ENCODE measurements around the gene CTAGE4.
"Not testable (repeated sequence)": the region's sequence is repeated elsewhere in the genome, so short reads cannot be mapped to it uniquely, and the experiment has no call there.

CTAGE4 gene

GRCh38 chr7:144205306-144205705 is 22.0 kb downstream of the CTAGE4 start:
- DNase-seq (ENCODE audit: low read depth, low spot score) = not testable (repeated sequence)

GRCh38 chr7:144217200-144217599 is 33.9 kb downstream of the CTAGE4 start:
- DNase-seq (ENCODE audit: low read depth, low spot score) = not testable (repeated sequence)

- not testable (repeated sequence) for DNase-seq (ENCODE audit: low read depth, low spot score)
Measured at GRCh38 chr7:144218581-144218980, 35.3 kb downstream of the CTAGE4 start.

GRCh38 chr7:144219149-144219548 is 35.9 kb downstream of the CTAGE4 start:
- not testable (repeated sequence) for DNase-seq (ENCODE audit: low read depth, low spot score)

- not testable (repeated sequence) for DNase-seq (ENCODE audit: low read depth, low spot score)
Measured at GRCh38 chr7:144220531-144220930, 37.3 kb downstream of the CTAGE4 start.

DNA sequence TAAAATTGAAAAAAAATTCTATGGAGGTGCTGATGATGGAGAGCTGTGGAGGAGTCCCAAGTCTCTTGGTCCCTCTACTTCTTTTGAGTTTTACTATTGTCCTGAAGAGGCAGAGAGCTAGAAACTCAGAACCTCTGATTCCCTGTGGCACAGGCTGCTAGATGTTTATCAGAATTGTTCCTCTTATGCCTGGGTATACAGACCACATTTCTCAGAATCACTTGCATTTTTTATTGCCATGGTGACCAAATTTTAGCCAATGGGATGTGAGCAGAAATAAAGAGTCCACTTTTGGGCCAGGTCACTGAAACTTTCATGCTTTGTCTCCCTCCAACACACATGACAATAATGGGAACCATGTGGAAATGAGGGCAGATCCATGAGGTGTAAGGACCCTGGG is 40.4 kb downstream of the CTAGE4 start:
- DNase-seq (ENCODE audit: low read depth, low spot score) = not testable (repeated sequence)

- not testable (repeated sequence) for DNase-seq (ENCODE audit: low read depth, low spot score)
Measured at GRCh38 chr7:144226866-144227265, 43.6 kb downstream of the CTAGE4 start.

DNA sequence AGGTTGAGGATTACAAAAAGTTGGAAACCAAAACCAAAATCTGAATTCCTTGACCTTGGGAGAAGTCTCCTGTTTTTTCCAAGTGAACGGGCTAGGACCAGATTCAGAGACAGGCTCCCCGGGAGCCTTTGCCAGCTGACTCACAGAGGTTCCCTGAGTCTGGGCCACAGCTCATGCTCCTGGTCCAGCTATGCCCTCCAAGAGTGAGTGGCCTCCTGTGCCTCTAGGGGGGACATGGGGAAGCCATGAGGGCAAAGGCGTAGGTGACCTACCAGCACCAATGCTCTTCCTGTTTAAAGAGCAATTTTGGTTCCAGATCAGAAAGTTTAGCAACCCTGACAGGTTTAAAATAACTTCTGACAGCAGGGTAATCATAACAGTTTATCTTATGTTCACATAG is 45.5 kb downstream of the CTAGE4 start:
- DNase-seq (ENCODE audit: low read depth, low spot score) = not testable (repeated sequence)

DNA sequence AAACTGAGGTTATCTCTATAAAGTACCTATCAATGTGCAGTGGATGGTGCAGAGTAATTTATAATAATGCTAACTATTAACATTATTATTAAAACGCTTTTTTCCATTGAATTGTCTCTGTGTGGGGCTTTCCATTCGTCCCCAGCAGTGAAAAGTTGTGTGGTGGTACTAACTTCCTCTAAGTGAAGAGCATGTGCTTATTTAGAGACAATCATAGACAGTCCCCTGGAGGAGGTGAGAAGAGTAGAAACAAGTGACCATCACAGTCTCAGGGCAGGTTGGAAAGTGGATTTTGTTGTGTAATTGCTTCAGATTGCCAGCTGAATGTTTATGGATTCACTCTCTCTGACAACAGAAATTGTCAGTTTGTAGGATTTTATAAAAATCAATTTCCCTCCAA is 47.8 kb downstream of the CTAGE4 start:
- DNase-seq (ENCODE audit: low read depth, low spot score) = not testable (repeated sequence)

- DNase-seq (ENCODE audit: low read depth, low spot score) = not testable (repeated sequence)
Measured at GRCh38 chr7:144233039-144233438, 49.8 kb downstream of the CTAGE4 start.

Data from brain pericyte (primary cell).